H9 (cell line): ENCODE measurements around the gene COQ10B. TPM values are rescaled to one million over a fixed set of nuclear protein-coding genes. Genes with fewer than 3 reads are reported as not detected.

ENCODE experiments used
- DNase-seq: peaks from one replicate; pipeline ENCODE4 v3.0.0-alpha.2; 2017
- H2AFZ ChIP-seq: one replicate; pipeline ENCODE4 v1.6.1; 2013; ENCODE audit warnings: mild to moderate bottlenecking, low read length, control low read depth, moderate library complexity
- H2AK5ac ChIP-seq: 2 replicates; pipeline ENCODE4 v1.6.1; 2013; ENCODE audit warnings: low read length, control low read depth, mixed read lengths; ENCODE audit not compliant: insufficient read length
- H2BK120ac ChIP-seq: one replicate; pipeline ENCODE4 v1.6.1; 2013; ENCODE audit warnings: low read depth, mild to moderate bottlenecking, low read length, control low read depth, inconsistent platforms; ENCODE audit not compliant: poor library complexity, severe bottlenecking
- H2BK12ac ChIP-seq: 2 replicates; pipeline ENCODE4 v1.6.1; 2013; ENCODE audit warnings: low read length, control low read depth, mixed read lengths, low read depth; ENCODE audit not compliant: insufficient read length
- H2BK15ac ChIP-seq: 2 replicates; pipeline ENCODE4 v1.6.1; 2013; ENCODE audit warnings: low read depth, low read length, control low read depth
- H2BK20ac ChIP-seq: one replicate; pipeline ENCODE4 v1.6.1; 2013; ENCODE audit warnings: low read depth, mild to moderate bottlenecking, low read length, control low read depth, inconsistent platforms; ENCODE audit not compliant: poor library complexity, severe bottlenecking
- H2BK5ac ChIP-seq: 2 replicates; pipeline ENCODE4 v1.6.1; 2013; ENCODE audit warnings: low read length, control low read depth, mixed read lengths; ENCODE audit not compliant: insufficient read length
- H3K14ac ChIP-seq: 2 replicates; pipeline ENCODE4 v1.6.1; 2013; ENCODE audit warnings: low read length, control low read depth; ENCODE audit not compliant: insufficient read depth
- H3K18ac ChIP-seq: 2 replicates; pipeline ENCODE4 v1.6.1; 2013; ENCODE audit warnings: low read depth, mild to moderate bottlenecking, mixed read lengths, low read length, control low read depth; ENCODE audit not compliant: insufficient read length
- H3K23ac ChIP-seq: 2 replicates; pipeline ENCODE4 v1.6.1; 2013; ENCODE audit warnings: low read length, control low read depth, mixed read lengths, low read depth; ENCODE audit not compliant: insufficient read length
- H3K23me2 ChIP-seq: 2 replicates; pipeline ENCODE4 v1.6.1; 2013; ENCODE audit warnings: low read depth, mild to moderate bottlenecking, mixed read lengths, low read length, control low read depth; ENCODE audit not compliant: insufficient read length, poor library complexity, severe bottlenecking
- H3K27ac ChIP-seq: 2 replicates; pipeline ENCODE4 v1.5.1; 2013; ENCODE audit warnings: low read length, control low read depth, mixed read lengths, low read depth; ENCODE audit not compliant: insufficient read length
- H3K27me3 ChIP-seq: 2 replicates; pipeline ENCODE4 v1.6.1; 2013; ENCODE audit warnings: low read length, control low read depth, inconsistent platforms; ENCODE audit not compliant: insufficient read depth
- H3K4ac ChIP-seq: 2 replicates; pipeline ENCODE4 v1.6.1; 2013; ENCODE audit warnings: low read depth, mild to moderate bottlenecking, control low read depth, inconsistent platforms, low read length, moderate library complexity
- H3K4me1 ChIP-seq: 2 replicates; pipeline ENCODE4 v1.6.1; 2013; ENCODE audit warnings: low read length, control low read depth, inconsistent platforms; ENCODE audit not compliant: insufficient read depth
- H3K4me2 ChIP-seq: 2 replicates; pipeline ENCODE4 v1.6.1; 2013; ENCODE audit warnings: low read length, control low read depth, mixed read lengths; ENCODE audit not compliant: insufficient read length, insufficient read depth
- H3K56ac ChIP-seq: 2 replicates; pipeline ENCODE4 v1.6.1; 2013; ENCODE audit warnings: low read depth, mild to moderate bottlenecking, mixed read lengths, low read length, control low read depth; ENCODE audit not compliant: insufficient read length
- H3K79me1 ChIP-seq: 2 replicates; pipeline ENCODE4 v1.6.1; 2013; ENCODE audit warnings: low read depth, mild to moderate bottlenecking, moderate library complexity, low read length, control low read depth, inconsistent platforms; ENCODE audit not compliant: insufficient read depth, poor library complexity, severe bottlenecking
- H3K79me2 ChIP-seq: 2 replicates; pipeline ENCODE4 v1.6.1; 2013; ENCODE audit warnings: low read length, control low read depth, inconsistent platforms; ENCODE audit not compliant: insufficient read depth
- H3K9ac ChIP-seq: 2 replicates; pipeline ENCODE4 v1.6.1; 2013; ENCODE audit warnings: low read length, control low read depth, mixed read lengths; ENCODE audit not compliant: insufficient read length; ENCODE audit errors: extremely low read depth
- H3K9me3 ChIP-seq: one replicate; pipeline ENCODE4 v1.6.1; 2013; ENCODE audit warnings: low read depth, low read length, inconsistent platforms; ENCODE audit not compliant: control insufficient read depth
- H3T11ph ChIP-seq: one replicate; pipeline ENCODE4 v1.6.1; 2013; ENCODE audit warnings: mild to moderate bottlenecking, low read length, control low read depth, inconsistent platforms
- H4K20me1 ChIP-seq: one replicate; pipeline ENCODE4 v1.6.1; 2013; ENCODE audit not compliant: control insufficient read depth, insufficient read length, insufficient read depth
- H4K5ac ChIP-seq: 2 replicates; pipeline ENCODE4 v1.6.1; 2013; ENCODE audit warnings: low read depth, mild to moderate bottlenecking, mixed read lengths, low read length, control low read depth; ENCODE audit not compliant: insufficient read length
- H4K8ac ChIP-seq: replicated peaks from 2 replicates; pipeline ENCODE4 v1.6.1; 2013; ENCODE audit warnings: low read length, control low read depth, mixed read lengths, low read depth; ENCODE audit not compliant: insufficient read length
- H4K91ac ChIP-seq: 2 replicates; pipeline ENCODE4 v1.6.1; 2013; ENCODE audit warnings: low read depth, mild to moderate bottlenecking, moderate library complexity, mixed read lengths, low read length, control low read depth; ENCODE audit not compliant: insufficient read length
- H3K27ac Mint-ChIP-seq, 3 experiments: 2 replicates in 2 of 3; 3 replicates in 1 of 3; pipeline ENCODE4 v1.8.0; 2020 to 2021; ENCODE audit warnings: mixed read lengths in 3 of 3, mild to moderate bottlenecking in 1 of 3, moderate library complexity in 1 of 3
- H3K27me3 Mint-ChIP-seq: 2 replicates; pipeline ENCODE4 v1.8.0; 2021; ENCODE audit warnings: low read depth, mild to moderate bottlenecking, moderate library complexity, mixed read lengths
- H3K36me3 Mint-ChIP-seq, 3 experiments: 2 replicates in 2 of 3; 3 replicates in 1 of 3; pipeline ENCODE4 v1.8.0; 2020 to 2021; ENCODE audit warnings: low read depth in 3 of 3, mixed read lengths in 3 of 3; ENCODE audit not compliant: insufficient read depth in 1 of 3
- H3K4me1 Mint-ChIP-seq, 2 experiments: 2 replicates each; pipeline ENCODE4 v1.8.0; 2020; ENCODE audit warnings: mixed read lengths in 2 of 2
- H3K4me3 Mint-ChIP-seq, 2 experiments: 2 replicates in 1 of 2; 3 replicates in 1 of 2; pipeline ENCODE4 v1.8.0; 2020 to 2021; ENCODE audit warnings: mild to moderate bottlenecking in 2 of 2, mixed read lengths in 2 of 2, moderate library complexity in 1 of 2
- H3K9me3 Mint-ChIP-seq, 2 experiments: 2 replicates in 1 of 2; 3 replicates in 1 of 2; pipeline ENCODE4 v1.8.0; 2020; ENCODE audit warnings: mild to moderate bottlenecking in 2 of 2, mixed read lengths in 2 of 2, moderate library complexity in 1 of 2
- WGBS: extraction: QIAGEN DNeasy Blood & Tissue Kit; methylation state at CpG from one replicate; pipeline ENCODE4 v1.1.7; 2013; ENCODE audit warnings: missing lambda C conversion rate, low lambda C conversion rate, mixed read lengths; ENCODE audit not compliant: insufficient read length; ENCODE audit errors: extremely low coverage; 5-methylcytosine and 5-hydroxymethylcytosine counted together
- total RNA-seq: library from RNA; stranded (reverse); gene quantifications from 2 replicates; pipeline ENCODE4 v1.2.1, GENCODE V29; 2021
- TF ChIP-seq, protein P1 (sequence below): fragments of 200-600 bp; sonication (generic); conservative IDR thresholded peaks from 3 replicates; pipeline ENCODE4 v1.8.0; 2021; ENCODE audit warnings: antibody characterized with exemption, mild to moderate bottlenecking

Gene COQ10B
- total RNA-seq, 1 experiment from 2014 or later, result 16.2 TPM

DNA sequence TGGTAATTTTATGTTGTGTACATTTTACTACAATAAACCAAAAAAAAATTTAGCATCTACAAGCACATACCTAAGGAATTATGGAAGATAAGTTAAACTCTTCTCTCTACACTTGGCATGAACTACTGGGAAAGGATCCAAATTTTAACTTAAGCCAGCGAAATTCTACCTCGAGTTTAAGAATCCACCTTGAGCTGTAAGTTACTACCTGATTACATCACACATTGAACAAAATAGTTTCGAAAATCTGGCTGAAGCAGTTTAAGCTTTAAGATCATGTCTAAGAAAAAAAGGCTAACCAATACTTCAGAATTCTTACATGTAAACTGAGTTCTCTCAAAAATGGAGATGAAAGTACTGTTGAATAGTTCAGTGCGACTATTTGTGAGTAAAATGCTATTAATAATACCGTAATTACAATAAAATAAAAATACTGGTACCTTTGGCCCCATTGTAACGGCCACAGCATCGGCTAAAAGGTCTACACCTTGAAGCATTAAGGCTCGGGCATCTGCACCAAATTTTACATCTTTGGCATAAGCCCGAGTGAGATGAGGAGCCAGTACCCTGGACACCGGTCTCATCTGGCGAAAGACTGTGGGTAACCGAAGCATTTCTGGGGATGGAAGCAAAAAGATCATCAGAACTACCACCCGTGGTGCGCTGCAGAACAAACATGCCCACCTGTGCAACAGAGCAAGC, 45.0 kb downstream of the COQ10B start:
- peak overlapping the region; percentile 90 for H3K9ac ChIP-seq
- no peaks in the 10 kb centered on the region for H3K27me3 Mint-ChIP-seq
- H2BK12ac ChIP-seq, result no peak overlapping the region
- H3K56ac ChIP-seq, result no peak overlapping the region
- H3K18ac ChIP-seq, result no peak overlapping the region
- no peaks in the 10 kb centered on the region for H3K9me3 ChIP-seq
- no peak overlapping the region for H3K23ac ChIP-seq
- H3K27ac ChIP-seq, result no peak overlapping the region
- H2BK120ac ChIP-seq, result no peak overlapping the region
- no peak overlapping the region for H4K5ac ChIP-seq
- H2AK5ac ChIP-seq, result no peak overlapping the region
- no peak overlapping the region for H3T11ph ChIP-seq
- H3K27ac Mint-ChIP-seq, result peak overlapping the region; percentile 96 to 98 (median 98)
- no peak overlapping the region for H4K91ac ChIP-seq
- no peak overlapping the region for H2BK15ac ChIP-seq
- no peaks in the 10 kb centered on the region for H3K79me1 ChIP-seq
- H3K79me2 ChIP-seq, result peaks cover 48% of the 10 kb centered on the region; the same call in 1 of the 2 replicates
- peaks cover 76 to 88% (median 85%) of the 10 kb centered on the region in 3 experiments for H3K36me3 Mint-ChIP-seq
- peak overlapping the region; percentile 76 for H3K4me2 ChIP-seq
- H3K9me3 Mint-ChIP-seq, result no peaks in the 10 kb centered on the region; a peak in 1 of 5 replicates
- H2BK5ac ChIP-seq, result no peak overlapping the region
- H3K23me2 ChIP-seq, result peaks cover 6% of the 10 kb centered on the region
- TF ChIP-seq, protein P1, sequence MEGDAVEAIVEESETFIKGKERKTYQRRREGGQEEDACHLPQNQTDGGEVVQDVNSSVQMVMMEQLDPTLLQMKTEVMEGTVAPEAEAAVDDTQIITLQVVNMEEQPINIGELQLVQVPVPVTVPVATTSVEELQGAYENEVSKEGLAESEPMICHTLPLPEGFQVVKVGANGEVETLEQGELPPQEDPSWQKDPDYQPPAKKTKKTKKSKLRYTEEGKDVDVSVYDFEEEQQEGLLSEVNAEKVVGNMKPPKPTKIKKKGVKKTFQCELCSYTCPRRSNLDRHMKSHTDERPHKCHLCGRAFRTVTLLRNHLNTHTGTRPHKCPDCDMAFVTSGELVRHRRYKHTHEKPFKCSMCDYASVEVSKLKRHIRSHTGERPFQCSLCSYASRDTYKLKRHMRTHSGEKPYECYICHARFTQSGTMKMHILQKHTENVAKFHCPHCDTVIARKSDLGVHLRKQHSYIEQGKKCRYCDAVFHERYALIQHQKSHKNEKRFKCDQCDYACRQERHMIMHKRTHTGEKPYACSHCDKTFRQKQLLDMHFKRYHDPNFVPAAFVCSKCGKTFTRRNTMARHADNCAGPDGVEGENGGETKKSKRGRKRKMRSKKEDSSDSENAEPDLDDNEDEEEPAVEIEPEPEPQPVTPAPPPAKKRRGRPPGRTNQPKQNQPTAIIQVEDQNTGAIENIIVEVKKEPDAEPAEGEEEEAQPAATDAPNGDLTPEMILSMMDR, result no peak
- H3K4me1 ChIP-seq, result no peaks in the 10 kb centered on the region; the same call in 1 of the 2 replicates
- DNase-seq, result no peak
- H4K8ac ChIP-seq, result no peak overlapping the region
- no peaks in the 10 kb centered on the region for H4K20me1 ChIP-seq
- no peak overlapping the region for H2AFZ ChIP-seq
- H2BK20ac ChIP-seq, result no peak overlapping the region
- peaks cover 35 to 41% of the 10 kb centered on the region in 2 experiments for H3K4me1 Mint-ChIP-seq
- no peak overlapping the region for H3K4ac ChIP-seq
- WGBS, result no CpG with 5 or more reads among the region's 14 CpGs
- H3K27me3 ChIP-seq, result no peaks in the 10 kb centered on the region
- no peak overlapping the region for H3K14ac ChIP-seq
- H3K4me3 Mint-ChIP-seq, result peak overlapping the region; percentile 98 to 99
